ENCODE measurements around the gene NMNAT3.

The NMNAT3 gene

DNA sequence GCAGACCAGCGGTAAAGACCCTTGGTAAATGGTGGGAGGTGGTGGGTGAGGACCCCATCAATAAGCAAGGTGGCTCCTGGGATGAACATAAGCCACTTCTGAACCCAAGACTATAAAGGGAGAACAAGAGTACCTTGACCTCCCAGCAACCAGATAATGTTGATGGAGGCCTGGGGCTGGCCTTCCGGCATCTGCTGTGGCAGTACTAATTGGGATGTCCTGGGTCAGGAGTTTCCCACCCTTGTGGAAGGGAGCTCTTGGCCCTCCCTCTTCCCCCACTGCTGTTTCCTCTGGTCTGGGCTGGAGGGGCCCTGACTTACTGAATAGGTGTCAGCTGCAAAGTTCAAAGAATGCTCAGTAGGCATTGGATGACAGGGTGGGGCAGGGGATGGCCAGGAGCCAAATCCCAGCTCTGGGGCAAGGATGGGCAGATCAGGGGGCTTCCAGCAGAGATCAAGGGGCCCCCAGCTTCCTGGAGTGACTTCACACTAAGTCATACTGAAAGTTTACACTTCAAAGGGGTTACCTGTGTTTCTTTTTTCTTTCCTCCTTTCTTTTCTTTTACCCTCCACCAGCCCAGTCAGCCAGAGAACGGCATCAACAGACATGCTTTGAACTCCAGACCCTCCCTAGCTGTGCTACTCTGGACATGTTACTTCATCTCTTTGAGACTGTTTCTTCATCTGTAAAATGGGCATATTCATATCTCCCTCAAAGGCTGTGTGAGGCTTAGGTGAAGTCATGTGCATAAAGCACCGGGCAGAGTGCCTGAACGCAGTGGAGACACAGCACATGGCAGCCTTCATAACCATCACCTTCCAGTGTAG lies 139.8 kb downstream of the NMNAT3 start:
- no peak for DNase-seq

DNA sequence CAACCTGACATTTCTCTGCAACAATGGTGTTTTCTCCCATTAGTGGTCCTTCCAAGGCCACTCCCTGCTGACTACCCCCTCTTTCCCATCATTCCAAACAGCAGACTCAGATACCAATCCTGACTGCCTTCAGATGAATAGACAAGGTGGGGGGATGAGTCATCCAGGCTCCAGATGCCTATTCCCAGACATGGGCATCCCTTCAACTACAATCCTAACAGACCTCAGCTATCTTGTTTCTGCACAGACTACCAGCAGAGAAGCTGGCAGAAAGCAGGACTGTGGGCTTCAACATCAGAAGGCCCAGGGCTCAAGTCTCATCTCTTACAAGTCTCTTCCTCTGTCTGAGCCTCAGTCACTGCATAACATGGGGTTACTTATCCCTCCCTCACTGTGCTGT lies 140.4 kb downstream of the NMNAT3 start:
- DNase-seq, result peak; percentile 42

DNA sequence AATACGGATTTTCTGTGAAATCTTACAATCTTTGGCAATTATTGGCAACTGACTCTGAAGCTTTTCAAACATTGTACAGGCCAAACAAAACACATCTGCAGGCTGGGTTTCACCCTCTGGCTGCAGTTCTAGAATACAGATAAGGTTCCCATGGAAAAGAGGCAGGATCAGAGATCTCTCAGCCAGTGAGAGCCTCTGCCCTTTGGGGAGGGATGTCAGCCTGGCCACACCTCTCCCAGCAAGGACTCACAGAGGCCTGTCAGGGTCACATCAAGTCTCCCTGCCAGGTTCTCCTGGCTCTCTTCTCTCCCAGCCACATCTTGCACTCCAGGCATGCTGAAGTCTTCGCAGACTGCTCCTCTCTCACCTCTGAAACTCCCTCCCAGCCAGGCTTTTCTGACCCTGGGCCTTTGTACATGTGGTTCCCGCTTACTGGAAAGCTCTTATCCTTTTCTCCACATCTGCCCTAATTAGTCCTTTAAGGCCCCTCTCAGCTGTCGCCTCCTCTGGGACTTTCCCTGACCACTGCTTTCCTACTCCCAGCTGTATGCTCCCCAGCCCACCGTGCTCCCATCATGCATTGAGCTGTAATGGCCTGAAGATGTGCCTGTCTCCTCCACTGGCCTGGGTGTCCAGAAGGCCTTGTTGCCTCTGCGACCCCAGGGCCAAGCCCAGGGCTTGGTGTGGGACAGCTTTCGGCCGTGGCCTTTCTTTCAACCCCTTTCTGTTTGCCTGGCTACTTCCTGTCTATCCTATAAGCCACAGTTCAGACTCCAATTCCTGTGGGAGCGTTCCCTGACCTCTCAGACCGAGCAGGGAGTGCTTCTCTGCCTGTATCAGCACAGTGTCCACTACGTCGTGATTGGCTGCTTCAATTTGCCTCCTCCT lies 142.5 kb downstream of the NMNAT3 start:
- peak; percentile 26 for DNase-seq

- DNase-seq, result peak; percentile 64
Measured at GRCh38 chr3:139534455-139534812, 143.3 kb downstream of the NMNAT3 start.

DNA sequence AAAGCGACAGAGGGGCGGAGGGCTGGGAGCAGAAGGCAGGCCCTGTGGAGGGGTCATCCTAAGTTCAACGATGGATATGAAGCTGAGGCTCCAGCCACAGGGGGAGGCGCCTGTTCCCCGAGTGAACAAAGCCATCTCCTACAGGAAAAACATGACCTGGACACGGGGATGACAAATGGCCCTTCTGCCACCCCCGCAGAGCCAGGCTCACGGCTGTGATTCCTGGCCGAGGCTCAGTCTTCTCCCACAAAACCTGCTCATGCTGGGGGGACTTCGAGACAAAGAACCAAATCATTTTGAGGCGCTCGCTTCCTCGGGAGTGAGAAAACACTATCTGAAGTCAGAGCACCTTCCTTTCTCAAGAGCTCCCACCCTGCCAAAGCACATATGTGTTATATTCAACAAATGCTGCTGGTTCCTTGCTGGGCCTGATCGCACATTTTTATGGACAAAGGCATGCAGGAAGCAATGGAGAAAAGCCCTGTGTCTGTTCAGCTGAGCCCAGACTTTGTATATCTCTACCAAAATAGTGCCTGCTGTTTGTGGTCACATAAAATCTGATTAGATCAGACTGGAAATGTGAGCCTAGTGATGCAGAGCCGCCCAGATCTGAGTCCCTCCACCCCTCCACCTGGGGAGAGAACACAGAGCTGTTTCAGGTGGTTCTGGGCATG lies 143.9 kb downstream of the NMNAT3 start:
- peak; percentile 58 for DNase-seq

DNA sequence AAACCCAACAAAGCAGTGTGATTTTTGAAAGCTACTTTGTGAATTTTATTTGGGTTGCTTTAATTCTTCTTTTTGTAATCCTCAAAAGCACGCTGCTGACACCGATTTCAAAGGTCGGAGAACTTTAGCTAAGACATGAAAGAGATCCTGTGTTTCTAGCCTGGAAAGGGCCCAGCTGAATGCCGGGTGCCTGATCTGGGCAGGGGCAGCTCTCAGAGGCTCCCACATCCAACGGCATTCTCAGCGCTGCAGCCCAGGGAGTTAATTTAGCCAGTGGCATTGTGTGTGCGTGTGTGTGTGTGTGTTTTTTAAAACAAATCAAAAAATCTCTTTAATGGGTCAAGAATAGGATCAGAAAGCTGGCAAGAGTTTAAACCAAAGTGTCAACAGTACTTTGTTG lies 144.8 kb downstream of the NMNAT3 start:
- no peak for DNase-seq

- DNase-seq, result no peak
Measured at GRCh38 chr3:139530717-139531116, 147.1 kb downstream of the NMNAT3 start.

GRCh38 chr3:139529662-139530061 lies 148.1 kb downstream of the NMNAT3 start:
- peak; percentile 97 for DNase-seq

- DNase-seq, result no peak
Measured at GRCh38 chr3:139528924-139529323, 148.8 kb downstream of the NMNAT3 start.

DNA sequence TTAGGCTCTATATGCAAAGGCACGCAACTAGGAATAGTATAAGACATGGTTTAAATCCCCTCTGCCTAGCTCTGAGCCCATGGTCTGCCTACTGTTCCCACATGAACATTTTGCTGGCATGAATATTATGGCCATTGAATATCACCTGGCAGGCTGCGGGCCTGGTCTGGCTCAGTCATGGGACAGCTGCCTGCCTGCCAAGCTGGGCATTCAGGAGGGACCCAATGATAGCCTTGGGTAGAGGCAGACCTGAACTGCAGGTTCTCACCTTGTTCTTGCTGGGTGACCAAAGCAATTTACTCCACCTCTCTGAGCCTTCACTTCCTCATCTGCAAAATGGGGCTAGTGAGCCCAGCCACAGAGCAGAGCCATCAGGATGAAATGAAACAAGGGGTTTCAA lies 149.5 kb downstream of the NMNAT3 start:
- no peak for DNase-seq

- DNase-seq, result no peak
Measured at GRCh38 chr3:139527265-139527664, 150.5 kb downstream of the NMNAT3 start.

- DNase-seq, result no peak
Measured at GRCh38 chr3:139526146-139526545, 151.6 kb downstream of the NMNAT3 start.

DNA sequence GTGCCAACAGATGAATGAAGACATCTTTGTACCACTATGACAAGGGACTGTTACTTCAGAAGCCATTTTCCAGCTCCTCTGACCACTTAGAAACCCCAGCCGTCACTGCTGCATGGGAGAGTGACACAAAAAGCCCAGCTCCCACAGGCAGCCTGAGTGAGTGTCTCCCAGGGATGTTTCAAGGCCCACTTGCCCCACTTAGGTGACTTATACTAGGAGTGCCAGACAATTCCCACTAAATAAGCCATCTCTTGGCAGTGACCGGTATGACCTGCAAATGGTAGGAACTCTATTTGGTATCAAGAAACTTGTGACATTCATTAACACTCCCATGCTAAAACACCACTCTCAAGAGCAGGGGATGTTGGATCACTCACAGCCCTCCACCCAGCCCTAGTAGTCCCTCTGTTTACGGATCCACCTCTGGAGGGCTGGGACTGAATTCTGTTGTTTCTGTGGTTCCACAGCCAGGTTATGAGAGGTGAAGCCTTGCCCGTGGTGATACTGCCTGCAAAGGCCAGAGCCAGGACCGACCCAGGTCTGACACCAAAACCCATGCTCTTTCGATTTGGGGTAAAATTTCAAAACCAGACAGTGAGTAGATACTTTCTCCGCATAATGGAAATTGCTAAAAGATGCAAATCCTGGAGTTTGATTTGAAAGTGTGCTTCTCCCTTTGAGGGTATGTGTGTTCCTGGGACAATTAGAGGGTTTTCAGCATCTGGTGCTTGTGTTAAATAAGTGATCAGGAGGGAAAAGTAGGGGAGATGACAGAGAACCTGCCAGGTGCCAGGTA lies 152.7 kb downstream of the NMNAT3 start:
- DNase-seq, result no peak

GRCh38 chr3:139523718-139524117 lies 154.1 kb downstream of the NMNAT3 start:
- DNase-seq, result no peak

DNA sequence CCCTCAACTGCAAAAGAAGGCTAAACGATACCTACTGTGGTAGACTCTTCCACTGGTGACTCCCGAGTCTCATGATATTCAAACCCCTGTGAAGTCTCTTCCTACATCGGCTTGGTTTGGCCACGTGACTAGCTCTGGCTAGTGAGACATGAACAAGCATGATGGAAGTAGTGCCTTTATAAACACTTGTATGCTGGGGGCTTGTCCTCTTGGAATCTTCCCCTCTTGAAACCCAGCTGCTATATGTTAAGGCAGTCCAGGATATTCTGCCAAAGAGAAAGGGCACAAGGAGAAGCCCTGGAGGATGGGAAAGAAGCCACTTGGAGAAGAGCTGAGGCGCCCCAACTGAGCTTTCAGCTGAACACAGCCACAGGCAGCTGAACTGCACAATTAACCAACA lies 154.6 kb downstream of the NMNAT3 start:
- no peak for DNase-seq

DNA sequence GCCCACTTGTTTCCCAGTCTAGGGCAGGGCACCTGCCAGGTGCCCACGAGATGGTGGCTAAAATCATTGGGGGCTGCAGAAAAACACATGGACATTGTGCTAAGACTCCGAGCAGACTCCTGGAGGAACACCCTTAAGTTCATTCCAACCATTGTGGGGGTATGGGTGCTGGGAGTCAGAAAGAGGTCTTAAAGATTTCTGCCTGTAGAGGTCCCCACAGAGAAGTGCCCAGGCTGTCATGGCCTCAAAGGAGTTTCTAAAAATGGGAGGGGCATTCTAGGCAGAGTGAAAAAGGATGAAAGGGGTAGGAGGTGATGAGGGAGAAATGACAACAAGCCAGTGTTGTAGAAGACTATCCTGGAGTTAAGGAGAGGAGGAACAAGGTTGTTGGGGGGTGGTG lies 155.4 kb downstream of the NMNAT3 start:
- no peak for DNase-seq

GRCh38 chr3:139521816-139522215 lies 156.0 kb downstream of the NMNAT3 start:
- peak; percentile 89 for DNase-seq

DNA sequence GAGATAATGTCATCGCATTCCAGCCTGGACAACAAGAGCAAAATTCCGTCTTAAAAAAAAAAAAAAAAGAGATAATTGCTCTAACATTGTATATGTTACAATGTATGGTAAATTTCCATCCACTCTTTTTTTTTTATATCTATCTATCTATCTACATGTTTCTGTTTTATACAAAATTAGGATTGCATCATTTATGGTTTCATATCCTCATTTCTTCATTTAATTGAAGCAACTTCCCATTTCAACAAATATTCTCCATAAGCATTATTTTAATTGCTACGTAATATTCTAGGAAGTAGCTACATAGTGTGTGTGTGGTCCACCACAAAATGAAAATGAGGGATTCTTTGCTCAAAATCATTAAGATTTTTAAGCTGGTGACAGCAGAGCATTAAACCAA lies 156.6 kb downstream of the NMNAT3 start:
- no peak for DNase-seq

DNA sequence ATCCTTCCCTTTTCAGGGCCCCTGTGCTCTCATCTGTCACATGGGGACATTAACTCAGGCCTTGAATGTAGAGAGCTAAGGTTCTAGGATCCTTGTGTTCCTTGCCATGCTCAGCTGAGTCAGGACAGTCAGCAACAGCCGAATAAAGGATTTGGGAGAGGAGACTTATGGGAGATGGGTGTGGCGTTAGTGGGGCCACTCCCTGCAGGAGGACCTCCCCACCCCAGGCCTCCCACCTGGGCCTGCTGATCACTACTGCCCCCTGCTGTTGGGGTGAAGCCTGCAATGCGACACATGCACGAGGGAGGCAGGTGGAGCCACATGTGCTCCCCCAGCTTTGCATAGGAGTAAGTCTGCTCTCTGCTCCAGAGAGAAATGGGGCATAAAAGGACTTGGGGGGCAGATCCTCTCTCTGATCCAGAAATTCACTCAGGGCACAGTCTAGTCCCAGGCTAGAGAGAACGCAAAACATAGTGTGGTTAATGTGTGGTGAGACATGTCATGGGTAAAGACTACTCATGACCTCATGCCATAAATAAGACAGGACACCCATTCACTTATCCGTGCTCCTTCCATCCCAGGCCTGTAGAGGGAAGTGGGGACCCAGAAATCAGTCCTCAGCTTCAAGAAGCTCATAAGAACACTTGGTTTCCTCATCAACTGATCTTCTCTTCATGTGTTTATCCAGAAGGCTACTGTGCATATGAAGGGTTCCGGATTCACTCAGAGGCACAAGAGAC lies 157.6 kb downstream of the NMNAT3 start:
- DNase-seq, result no peak

DNA sequence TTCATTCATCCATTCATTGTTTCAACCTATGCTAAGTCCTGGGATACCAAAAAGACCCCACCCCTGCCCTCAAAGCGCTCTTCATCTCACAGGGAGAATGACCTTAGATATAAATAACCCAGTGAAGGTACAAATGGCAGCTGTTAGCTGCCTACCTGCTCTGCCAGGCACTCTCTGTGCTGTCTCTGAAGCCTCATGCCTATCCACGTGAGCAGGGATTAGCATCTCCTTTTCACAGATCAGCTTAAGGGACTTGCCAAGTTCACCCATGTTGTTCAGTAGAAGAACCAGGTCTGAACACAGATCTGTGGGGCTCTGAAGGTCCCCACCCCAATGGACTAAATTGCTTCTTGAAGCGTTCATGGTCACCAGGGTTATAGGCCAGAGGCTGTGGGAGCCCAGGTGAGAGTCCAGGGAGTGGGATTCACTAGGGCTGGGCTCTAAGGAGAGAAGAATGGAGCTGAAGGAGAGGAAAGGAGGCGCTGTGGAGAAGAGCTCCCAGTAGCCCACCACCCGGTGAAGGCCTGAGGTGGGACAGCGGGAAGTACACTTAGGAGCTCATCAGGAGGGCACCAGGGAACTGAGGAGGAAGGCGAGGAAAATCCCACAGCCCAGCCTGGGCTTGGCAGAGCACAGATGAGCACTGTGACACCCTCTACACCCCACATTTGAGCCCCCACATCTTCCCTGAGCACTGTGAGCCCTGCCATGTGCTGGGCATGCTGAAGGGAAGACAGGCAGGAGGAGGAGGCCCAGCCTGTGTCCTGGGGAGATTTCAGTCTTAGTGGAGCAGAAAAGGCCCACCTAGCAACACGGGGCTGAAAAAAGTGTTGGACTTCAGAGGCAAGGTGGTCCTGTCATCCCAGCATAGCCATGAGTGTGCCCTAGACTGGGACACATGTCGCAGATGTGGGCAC lies 158.6 kb downstream of the NMNAT3 start:
- no peak for DNase-seq

DNA sequence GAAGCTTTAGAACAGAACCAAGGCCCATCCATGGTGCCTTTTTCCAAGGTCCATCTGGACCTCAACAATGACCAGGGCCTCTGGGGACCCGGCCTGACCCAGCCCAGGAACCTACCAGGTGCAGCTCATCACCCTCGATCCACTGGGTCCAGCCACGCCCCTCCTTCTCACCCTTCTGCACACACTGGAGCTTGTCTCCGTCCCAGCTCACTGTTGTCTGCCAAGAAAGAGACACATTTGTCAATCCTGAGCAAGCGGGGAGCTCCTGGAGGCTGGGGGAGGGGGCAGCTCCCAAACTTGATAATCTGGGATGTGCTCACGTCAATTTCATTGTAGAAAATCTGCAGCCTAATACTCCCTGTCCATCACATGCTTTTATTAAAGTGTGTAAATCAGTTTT lies 159.5 kb downstream of the NMNAT3 start:
- no peak for DNase-seq
